HG02678 (cell line): ENCODE measurements around the gene ETV4.

Experiments used
- ATAC-seq: cut with Tn5 transposase; IDR thresholded peaks from one replicate; pipeline ENCODE4 v1.9.1; 2021; ENCODE audit warnings: mild to moderate bottlenecking, moderate library complexity; ENCODE audit not compliant: unreplicated experiment

Gene ETV4

GRCh38 chr17:43546319-43547188, at the start of gene ETV4:
Gene ETV4 (minus strand): TSS chr17:43546340. CDS start chr17:43545617, 723 bp downstream.
- peak; percentile 84 for ATAC-seq

GRCh38 chr17:43595466-43595865, 49.3 kb upstream of the ETV4 start:
- no peak for ATAC-seq

- ATAC-seq: no peak
Observed at GRCh38 chr17:43591779-43592562, 45.8 kb upstream of the ETV4 start.

- ATAC-seq: no peak
Observed at GRCh38 chr17:43591001-43591400, 44.9 kb upstream of the ETV4 start.

GRCh38 chr17:43588664-43589435, 42.7 kb upstream of the ETV4 start:
- ATAC-seq: no peak

- ATAC-seq: no peak
Observed at GRCh38 chr17:43588121-43588520, 42.0 kb upstream of the ETV4 start.

- ATAC-seq: no peak
Observed at GRCh38 chr17:43587647-43588046, 41.5 kb upstream of the ETV4 start.

GRCh38 chr17:43584666-43585102, 38.5 kb upstream of the ETV4 start:
- ATAC-seq: no peak

- no peak for ATAC-seq
Observed at GRCh38 chr17:43583332-43583731, 37.2 kb upstream of the ETV4 start.

- no peak for ATAC-seq
Observed at GRCh38 chr17:43581613-43582012, 35.5 kb upstream of the ETV4 start.

- ATAC-seq: no peak
Observed at GRCh38 chr17:43581130-43581529, 35.0 kb upstream of the ETV4 start.

- ATAC-seq: no peak
Observed at GRCh38 chr17:43579566-43580140, 33.5 kb upstream of the ETV4 start.

GRCh38 chr17:43578699-43579565, 32.8 kb upstream of the ETV4 start:
- ATAC-seq: peak; percentile 62

GRCh38 chr17:43578404-43578698, 32.2 kb upstream of the ETV4 start:
- no peak for ATAC-seq

GRCh38 chr17:43577664-43578403, 31.7 kb upstream of the ETV4 start:
- no peak for ATAC-seq

- ATAC-seq: peak; percentile 52
Observed at GRCh38 chr17:43576563-43577229, 30.6 kb upstream of the ETV4 start.

GRCh38 chr17:43574896-43575525, 28.9 kb upstream of the ETV4 start:
- no peak for ATAC-seq

- no peak for ATAC-seq
Observed at GRCh38 chr17:43574348-43574747, 28.2 kb upstream of the ETV4 start.
